AG10803 (cell line): ENCODE data around the gene MYBPC3.

ENCODE experiments used
- DNase-seq: peaks from one replicate; pipeline ENCODE4 v3.0.0; 2010; ENCODE audit warnings: low read depth
- H3K4me3 ChIP-seq: 2 replicates; pipeline ENCODE4 v1.5.1; 2011; ENCODE audit warnings: mild to moderate bottlenecking, low read length, control low read depth
- CTCF ChIP-seq: conservative IDR thresholded peaks from 2 replicates; pipeline ENCODE4 v1.5.1; 2011; ENCODE audit warnings: mild to moderate bottlenecking, low read length, control low read depth, inconsistent platforms

The MYBPC3 gene

GRCh38 chr11:47390422-47390760, 37.9 kb upstream of the MYBPC3 start:
- DNase-seq = no peak
- no peak overlapping the region for H3K4me3 ChIP-seq
- TF ChIP-seq CTCF = no peak

- H3K4me3 ChIP-seq = no peak overlapping the region
- no peak for TF ChIP-seq CTCF
- DNase-seq = no peak
These were observed 37.3 kb upstream of the MYBPC3 start for GRCh38 chr11:47389577-47390421.

- no peak overlapping the region for H3K4me3 ChIP-seq
- no peak for TF ChIP-seq CTCF
- no peak for DNase-seq
These were observed 36.4 kb upstream of the MYBPC3 start for GRCh38 chr11:47388697-47389576.

GRCh38 chr11:47387944-47388696, 35.6 kb upstream of the MYBPC3 start:
- DNase-seq = no peak
- H3K4me3 ChIP-seq = no peak overlapping the region
- no peak for TF ChIP-seq CTCF

GRCh38 chr11:47384498-47384897, 32.0 kb upstream of the MYBPC3 start:
- H3K4me3 ChIP-seq = no peak overlapping the region
- DNase-seq = no peak
- TF ChIP-seq CTCF = no peak

- H3K4me3 ChIP-seq = no peak overlapping the region
- no peak for TF ChIP-seq CTCF
- no peak for DNase-seq
These were observed 30.6 kb upstream of the MYBPC3 start for GRCh38 chr11:47383071-47383470.
